HFF-Myc (cell line): ENCODE measurements around the gene MADCAM1.
"Not testable (repeated sequence)": the region's sequence is repeated elsewhere in the genome, so short reads cannot be mapped to it uniquely, and the experiment has no call there.

ENCODE experiments used
- DNase-seq: peaks from one replicate; pipeline ENCODE4 v3.0.0-alpha.2; 2011; ENCODE audit warnings: low read depth; ENCODE audit errors: extremely low read depth
- H3K4me3 ChIP-seq: replicated peaks from 2 replicates; pipeline ENCODE4 v1.5.1; 2011; ENCODE audit warnings: low read depth, mild to moderate bottlenecking, control low read depth, low read length
- CTCF ChIP-seq: IDR thresholded peaks from 2 replicates; pipeline ENCODE4 v1.5.1; 2012; ENCODE audit warnings: mild to moderate bottlenecking, low read depth, low read length, control low read depth; ENCODE audit errors: missing control alignments

The MADCAM1 gene

GRCh38 chr19:496112-496665, at the start of gene MADCAM1:
MADCAM1 (plus strand) TSS chr19:496486; CDS start chr19:496500, 14 bp downstream.
- H3K4me3 ChIP-seq = no peak within 1 kb of the TSS
- no peak for DNase-seq
- TF ChIP-seq CTCF = no peak

- H3K4me3 ChIP-seq = no peak overlapping the region
- DNase-seq = no peak
- no peak for TF ChIP-seq CTCF
These were observed 49.2 kb upstream of the MADCAM1 start for GRCh38 chr19:447064-447426.

- TF ChIP-seq CTCF = no peak
- no peak for DNase-seq
- no peak overlapping the region for H3K4me3 ChIP-seq
These were observed 48.3 kb upstream of the MADCAM1 start for GRCh38 chr19:447816-448560.

GRCh38 chr19:449916-450315, 46.4 kb upstream of the MADCAM1 start:
- DNase-seq = no peak
- no peak overlapping the region for H3K4me3 ChIP-seq
- no peak for TF ChIP-seq CTCF

GRCh38 chr19:450912-451481, 45.3 kb upstream of the MADCAM1 start:
- DNase-seq, H3K4me3 ChIP-seq: not testable (repeated sequence)

- TF ChIP-seq CTCF = no peak
- H3K4me3 ChIP-seq = no peak overlapping the region
- DNase-seq = no peak
These were observed 43.5 kb upstream of the MADCAM1 start for GRCh38 chr19:452829-453228.

GRCh38 chr19:453606-454005, 42.7 kb upstream of the MADCAM1 start:
- no peak for TF ChIP-seq CTCF
- no peak overlapping the region for H3K4me3 ChIP-seq
- no peak for DNase-seq
